CD14-positive monocyte (primary cell): ENCODE measurements around the gene KRTAP2-1. TPM values are rescaled to one million over a fixed set of nuclear protein-coding genes. Genes with fewer than 3 reads are reported as not detected.

Experiments
- DNase-seq, 3 donors: peaks; one replicate each; pipeline ENCODE4 v3.0.0-alpha.2; 2011 to 2022
- H2AFZ ChIP-seq: 2 replicates; pipeline ENCODE4 v1.6.0; 2012; ENCODE audit warnings: mild to moderate bottlenecking, low read depth, low read length, inconsistent platforms; ENCODE audit not compliant: insufficient read depth, poor library complexity, severe bottlenecking
- H3K27ac ChIP-seq, 2 donors: 1 replicate in 1 of 2; 2 replicates in 1 of 2; pipeline ENCODE4 v1.5.1; 2012 to 2013; ENCODE audit warnings: low read length in 2 of 2, control low read depth in 1 of 2, inconsistent platforms in 1 of 2, low read depth in 1 of 2, mild to moderate bottlenecking in 1 of 2
- H3K27me3 ChIP-seq, 2 donors: one replicate each; pipeline versions ENCODE4 v1.6.0 to v1.6.1; 2011 to 2013; ENCODE audit warnings: low read length in 2 of 2; ENCODE audit not compliant: control insufficient read depth in 2 of 2, insufficient read depth in 2 of 2
- H3K36me3 ChIP-seq, 2 donors: replicated peaks in 1 of 2; 1 replicate in 1 of 2; 2 replicates in 1 of 2; pipeline versions ENCODE4 v1.5.1 to v1.6.1; 2012 to 2013; ENCODE audit warnings: low read length in 2 of 2, control low read depth in 1 of 2, inconsistent platforms in 1 of 2, mild to moderate bottlenecking in 1 of 2; ENCODE audit not compliant: insufficient read depth in 2 of 2, control insufficient read depth in 1 of 2
- H3K4me1 ChIP-seq, 2 donors: 1 replicate in 1 of 2; 2 replicates in 1 of 2; pipeline versions ENCODE4 v1.5.1 to v1.6.1; 2012 to 2013; ENCODE audit warnings: low read length in 2 of 2, control low read depth in 1 of 2, inconsistent platforms in 1 of 2, mild to moderate bottlenecking in 1 of 2, moderate library complexity in 1 of 2; ENCODE audit not compliant: insufficient read depth in 2 of 2, control insufficient read depth in 1 of 2
- H3K4me2 ChIP-seq: replicated peaks from 2 replicates; pipeline ENCODE3; 2012; ENCODE audit warnings: low read length, moderate library complexity, mild to moderate bottlenecking; ENCODE audit not compliant: poor library complexity, severe bottlenecking; ENCODE audit errors: extremely low read depth
- H3K4me3 ChIP-seq, 3 experiments: fragments of 200-600 bp in 1 of 3; sonication (generic) in 1 of 3; replicated peaks in 1 of 3; 1 replicate in 2 of 3; 2 replicates in 1 of 3; pipeline ENCODE4 v1.5.1; 2011 to 2013; ENCODE audit warnings: low read length in 3 of 3, mild to moderate bottlenecking in 3 of 3, control low read depth in 2 of 3, low read depth in 2 of 3, inconsistent platforms in 1 of 3, moderate library complexity in 1 of 3
- H3K79me2 ChIP-seq: 2 replicates; pipeline ENCODE4 v1.6.0; 2012; ENCODE audit warnings: mild to moderate bottlenecking, control low read depth, inconsistent platforms, low read length, moderate library complexity; ENCODE audit not compliant: insufficient read depth
- H3K9ac ChIP-seq: 2 replicates; pipeline ENCODE4 v1.6.0; 2017; ENCODE audit warnings: low read length, mild to moderate bottlenecking; ENCODE audit not compliant: insufficient read depth, poor library complexity, severe bottlenecking
- H3K9me3 ChIP-seq, 2 donors: replicated peaks in 1 of 2; 1 replicate in 1 of 2; 2 replicates in 1 of 2; pipeline versions ENCODE4 v1.5.1 to v1.6.1; 2012 to 2013; ENCODE audit warnings: low read length in 2 of 2, control low read depth in 1 of 2; ENCODE audit not compliant: control insufficient read depth in 1 of 2, insufficient read depth in 1 of 2
- H4K20me1 ChIP-seq: 2 replicates; pipeline ENCODE4 v1.6.0; 2012; ENCODE audit warnings: mild to moderate bottlenecking, low read length, control low read depth, moderate library complexity; ENCODE audit not compliant: insufficient read depth
- H3K27ac Mint-ChIP-seq, 7 donors: one replicate each; pipeline ENCODE4 v1.8.0; 2020; ENCODE audit warnings: mild to moderate bottlenecking in 7 of 7, mixed read lengths in 7 of 7, moderate library complexity in 6 of 7, inconsistent platforms in 2 of 7
- H3K27me3 Mint-ChIP-seq, 3 donors: one replicate each; pipeline ENCODE4 v1.8.0; 2021 to 2022; ENCODE audit warnings: low read depth in 3 of 3, mild to moderate bottlenecking in 3 of 3, mixed read lengths in 3 of 3, moderate library complexity in 3 of 3, inconsistent platforms in 1 of 3
- H3K36me3 Mint-ChIP-seq, 2 donors: one replicate each; pipeline ENCODE4 v1.8.0; 2020; ENCODE audit warnings: mixed read lengths in 2 of 2, inconsistent platforms in 1 of 2, mild to moderate bottlenecking in 1 of 2
- H3K4me1 Mint-ChIP-seq: one replicate; pipeline ENCODE4 v1.8.0; 2020; ENCODE audit warnings: mild to moderate bottlenecking, mixed read lengths
- H3K4me3 Mint-ChIP-seq, 2 donors: one replicate each; pipeline ENCODE4 v1.8.0; 2020; ENCODE audit warnings: mild to moderate bottlenecking in 2 of 2, mixed read lengths in 2 of 2, moderate library complexity in 1 of 2
- H3K9me3 Mint-ChIP-seq, 7 donors: one replicate each; pipeline ENCODE4 v1.8.0; 2020 to 2022; ENCODE audit warnings: mixed read lengths in 7 of 7, mild to moderate bottlenecking in 6 of 7, moderate library complexity in 6 of 7, inconsistent platforms in 2 of 7
- WGBS: methylation state at CpG from one replicate; pipeline ENCODE4 v1.1.5; 2013; ENCODE audit warnings: missing lambda C conversion rate; ENCODE audit not compliant: insufficient coverage; 5-methylcytosine and 5-hydroxymethylcytosine counted together
- intact Hi-C, 2 donors: fragments of 100-400 bp; cut with micrococcal nuclease; formaldehyde crosslinking; loops; one replicate each; pipeline versions ENCODE4 v1.15.0 to v1.15.1; 2023
- polyA plus RNA-seq, 3 donors: library from polyadenylated mRNA; depleted of rRNA in 1 of 3; unstranded in 2 of 3; stranded (reverse) in 1 of 3; fragments of 300-500 nt in 2 of 3; fragments of >200 nt in 1 of 3; fragmentation: Illumina TruSeq in 2 of 3; gene quantifications; 1 replicate in 2 of 3; 2 replicates in 1 of 3; pipeline ENCODE4 v1.2.3, GENCODE V29; 2012 to 2021
- TF ChIP-seq, protein P1 (sequence below): fragments of 200-600 bp; IDR thresholded peaks from one replicate; pipeline ENCODE4 v1.8.0; 2022; ENCODE audit warnings: antibody characterized with exemption, mild to moderate bottlenecking

Gene KRTAP2-1
- polyA plus RNA-seq, 3 donors, result not detected

DNA sequence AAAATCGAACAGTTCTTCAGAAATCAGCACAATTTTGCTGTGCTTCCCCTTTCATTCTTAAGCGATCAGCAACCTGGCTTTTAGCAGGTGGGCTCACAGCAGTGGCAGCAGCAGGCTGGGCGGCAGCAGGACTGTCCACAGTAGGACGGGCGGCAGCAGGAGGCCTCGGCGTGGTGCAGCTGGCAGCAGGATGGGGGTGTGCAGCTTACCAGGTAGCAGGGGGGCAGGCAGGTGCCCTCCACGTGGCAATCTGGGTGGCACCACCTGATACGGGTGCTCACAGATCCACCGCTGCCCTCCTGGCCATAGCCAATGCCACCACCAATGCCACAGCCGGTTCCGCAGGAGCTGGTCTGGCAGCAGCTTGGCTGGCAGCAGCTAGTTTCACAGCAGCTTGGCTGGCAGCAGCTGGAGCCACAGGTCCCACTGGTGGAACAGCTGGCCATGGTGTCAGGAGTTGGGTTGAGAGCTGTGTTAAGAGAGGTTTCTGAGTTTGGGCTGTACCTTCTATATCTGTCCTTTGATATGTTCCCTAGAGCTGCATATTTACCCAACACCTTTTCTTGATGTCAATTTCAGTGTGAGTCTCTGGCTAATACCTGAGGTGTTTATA is 17.4 kb downstream of the KRTAP2-1 start, which contains the start of gene KRTAP1-4:
Gene KRTAP1-4, minus strand, starts transcription at position 563 of the 613 bp plus-strand sequence. Its CDS starts 117 bp downstream, at position 446.
- Mint-ChIP-seq H3K4me3 (no peak within 1 kb of the TSS), H3K36me3 (no peaks in the 10 kb centered on the region), H3K9me3 (peaks cover 0 to 1% (median 0%) of the 10 kb centered on the region in 7 donors), H3K4me1 (no peaks in the 10 kb centered on the region), H3K27me3 (peaks cover 1 to 9% (median 5%) of the 10 kb centered on the region in 3 donors), H3K27ac (no peak within 1 kb of the TSS)
- Histone ChIP-seq H3K9me3 (no peaks in the 10 kb centered on the region), H3K4me2 (no peak within 1 kb of the TSS), H4K20me1 (no peaks in the 10 kb centered on the region), H3K36me3 (no peaks in the 10 kb centered on the region), H3K79me2 (no peaks in the 10 kb centered on the region), H3K4me3 (no peak within 1 kb of the TSS), H3K27me3 (no peaks in the 10 kb centered on the region), H3K9ac (no peak within 1 kb of the TSS), H2AFZ (no peak within 1 kb of the TSS), H3K4me1 (no peaks in the 10 kb centered on the region), H3K27ac (no peak within 1 kb of the TSS)
- TF ChIP-seq, protein P1, sequence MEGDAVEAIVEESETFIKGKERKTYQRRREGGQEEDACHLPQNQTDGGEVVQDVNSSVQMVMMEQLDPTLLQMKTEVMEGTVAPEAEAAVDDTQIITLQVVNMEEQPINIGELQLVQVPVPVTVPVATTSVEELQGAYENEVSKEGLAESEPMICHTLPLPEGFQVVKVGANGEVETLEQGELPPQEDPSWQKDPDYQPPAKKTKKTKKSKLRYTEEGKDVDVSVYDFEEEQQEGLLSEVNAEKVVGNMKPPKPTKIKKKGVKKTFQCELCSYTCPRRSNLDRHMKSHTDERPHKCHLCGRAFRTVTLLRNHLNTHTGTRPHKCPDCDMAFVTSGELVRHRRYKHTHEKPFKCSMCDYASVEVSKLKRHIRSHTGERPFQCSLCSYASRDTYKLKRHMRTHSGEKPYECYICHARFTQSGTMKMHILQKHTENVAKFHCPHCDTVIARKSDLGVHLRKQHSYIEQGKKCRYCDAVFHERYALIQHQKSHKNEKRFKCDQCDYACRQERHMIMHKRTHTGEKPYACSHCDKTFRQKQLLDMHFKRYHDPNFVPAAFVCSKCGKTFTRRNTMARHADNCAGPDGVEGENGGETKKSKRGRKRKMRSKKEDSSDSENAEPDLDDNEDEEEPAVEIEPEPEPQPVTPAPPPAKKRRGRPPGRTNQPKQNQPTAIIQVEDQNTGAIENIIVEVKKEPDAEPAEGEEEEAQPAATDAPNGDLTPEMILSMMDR, result no peak
- intact Hi-C loops, result no loop called here
- WGBS, result 82% methylated on average over 10 of the region's 12 CpGs
- DNase-seq, result no peak

DNA sequence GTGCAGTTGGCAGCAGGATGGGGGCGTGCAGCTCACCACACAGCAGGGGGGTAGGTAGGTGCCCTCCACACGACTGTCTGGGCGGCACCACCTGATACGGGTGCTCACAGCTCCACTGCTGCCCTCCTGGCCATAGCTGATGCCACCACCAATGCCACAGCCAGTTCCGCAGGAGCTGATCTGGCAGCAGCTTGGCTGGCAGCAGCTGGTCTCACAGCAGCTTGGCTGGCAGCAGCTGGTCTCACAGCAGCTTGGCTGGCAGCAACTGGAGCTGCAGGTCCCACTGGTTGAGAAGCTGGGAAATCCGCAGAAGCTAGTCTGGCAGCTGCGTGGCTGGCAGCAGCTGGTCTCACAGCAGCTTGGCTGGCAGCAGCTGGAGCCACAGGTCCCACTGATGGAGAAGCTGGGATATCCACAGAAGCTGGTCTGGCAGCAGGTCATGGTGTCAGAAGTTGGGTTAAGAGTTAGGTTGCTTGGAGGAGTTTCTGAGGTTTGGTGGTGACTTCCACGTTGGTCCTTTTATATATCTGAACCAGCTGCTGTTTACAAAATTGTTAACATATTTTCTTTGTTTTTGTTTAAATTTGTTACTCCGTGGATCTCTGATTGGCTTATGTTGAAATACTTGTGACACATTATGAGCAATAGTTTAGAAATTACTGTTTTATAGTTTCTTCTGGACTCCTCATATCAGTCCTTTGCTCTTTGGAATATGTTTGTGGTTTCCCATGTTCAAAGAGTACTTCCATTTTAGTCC is 20.2 kb downstream of the KRTAP2-1 start, which contains the start of gene KRTAP1-5:
Gene KRTAP1-5, minus strand, starts transcription at position 494 of the 757 bp plus-strand sequence. Its CDS starts 53 bp downstream, at position 441.
- intact Hi-C loops, result no loop called here
- Mint-ChIP-seq H3K9me3 (peaks cover 0 to 3% (median 0%) of the 10 kb centered on the region in 7 donors), H3K27me3 (peaks cover 1 to 7% (median 3%) of the 10 kb centered on the region in 3 donors), H3K27ac (no peak within 1 kb of the TSS), H3K36me3 (no peaks in the 10 kb centered on the region), H3K4me1 (no peaks in the 10 kb centered on the region), H3K4me3 (no peak within 1 kb of the TSS)
- Histone ChIP-seq H3K27me3 (no peaks in the 10 kb centered on the region), H3K9ac (no peak within 1 kb of the TSS), H3K4me3 (no peak within 1 kb of the TSS), H3K27ac (no peak within 1 kb of the TSS), H3K4me1 (no peaks in the 10 kb centered on the region), H4K20me1 (no peaks in the 10 kb centered on the region), H3K36me3 (no peaks in the 10 kb centered on the region), H3K9me3 (no peaks in the 10 kb centered on the region), H2AFZ (no peak within 1 kb of the TSS), H3K79me2 (no peaks in the 10 kb centered on the region), H3K4me2 (no peak within 1 kb of the TSS)
- WGBS, result 93% methylated on average over 7 of the region's 9 CpGs
- TF ChIP-seq, protein P1, result no peak
- DNase-seq, result no peak
